GM23338 (cell line): Measurements from ENCODE around the gene SMPD4. TPM values are rescaled to one million over a fixed set of nuclear protein-coding genes. Genes with fewer than 3 reads are reported as not detected.
"Not testable (repeated sequence)": the region's sequence is repeated elsewhere in the genome, so short reads cannot be mapped to it uniquely, and the experiment has no call there.

Source experiments
- ATAC-seq: fragments of 200-7000 bp; cut with Tn5 transposase; 3 replicates; pipeline ENCODE4 v1.9.1; 2020
- DNase-seq: peaks from one replicate; pipeline ENCODE4 v3.0.0-alpha.2; 2015; ENCODE audit warnings: low spot score
- H2AFZ ChIP-seq: fragments of 200-600 bp; sonication (generic); 2 replicates; pipeline ENCODE4 v1.8.0; 2016; ENCODE audit warnings: antibody characterized with exemption, mild to moderate bottlenecking, moderate library complexity
- H3F3A ChIP-seq: fragments of 200-600 bp; sonication (generic); replicated peaks from 2 replicates; pipeline ENCODE4 v1.8.0; 2017; ENCODE audit warnings: antibody characterized with exemption, mixed run types, low read depth
- H3K27ac ChIP-seq: fragments of 200-600 bp; sonication (generic); 2 replicates; pipeline ENCODE4 v1.6.1; 2016; ENCODE audit warnings: low read depth
- H3K27me3 ChIP-seq: fragments of 200-600 bp; sonication (generic); 2 replicates; pipeline ENCODE4 v1.8.0; 2016; ENCODE audit warnings: mild to moderate bottlenecking, mixed run types, moderate library complexity; ENCODE audit not compliant: insufficient read depth
- H3K36me3 ChIP-seq: fragments of 200-600 bp; sonication (generic); 2 replicates; pipeline ENCODE4 v1.8.0; 2016; ENCODE audit warnings: mild to moderate bottlenecking; ENCODE audit not compliant: insufficient read depth
- H3K4me1 ChIP-seq: fragments of 200-600 bp; sonication (generic); 2 replicates; pipeline ENCODE4 v1.8.0; 2016; ENCODE audit warnings: mild to moderate bottlenecking, moderate library complexity; ENCODE audit not compliant: insufficient read depth
- H3K4me2 ChIP-seq: fragments of 200-600 bp; sonication (generic); 2 replicates; pipeline ENCODE4 v1.7.1; 2017; ENCODE audit warnings: mixed run types
- H3K4me3 ChIP-seq: fragments of 200-600 bp; sonication (generic); 2 replicates; pipeline ENCODE4 v1.6.1; 2016; ENCODE audit warnings: mixed run types
- H3K79me2 ChIP-seq: fragments of 200-600 bp; sonication (generic); replicated peaks from 2 replicates; pipeline ENCODE4 v1.8.0; 2017; ENCODE audit warnings: mild to moderate bottlenecking; ENCODE audit not compliant: insufficient read depth
- H3K9me2 ChIP-seq: fragments of 200-600 bp; sonication (generic); 2 replicates; pipeline ENCODE4 v1.8.0; 2017; ENCODE audit not compliant: insufficient read depth
- H4K20me1 ChIP-seq: fragments of 200-600 bp; sonication (generic); replicated peaks from 2 replicates; pipeline ENCODE4 v1.8.0; 2017; ENCODE audit warnings: mild to moderate bottlenecking; ENCODE audit not compliant: insufficient read depth
- H3K27ac Mint-ChIP-seq: 2 replicates; pipeline ENCODE4 v1.8.0; 2020; ENCODE audit warnings: inconsistent platforms, mild to moderate bottlenecking, moderate library complexity, mixed read lengths
- H3K27me3 Mint-ChIP-seq: 3 replicates; pipeline ENCODE4 v1.8.0; 2022; ENCODE audit warnings: low read depth, mild to moderate bottlenecking, moderate library complexity, mixed read lengths, inconsistent platforms; ENCODE audit not compliant: insufficient read depth, poor library complexity
- H3K36me3 Mint-ChIP-seq: 3 replicates; pipeline ENCODE4 v1.8.0; 2021; ENCODE audit warnings: low read depth, mild to moderate bottlenecking, inconsistent platforms, moderate library complexity, mixed read lengths
- H3K4me1 Mint-ChIP-seq: 3 replicates; pipeline ENCODE4 v1.8.0; 2020; ENCODE audit warnings: mild to moderate bottlenecking, inconsistent platforms, mixed read lengths
- H3K4me3 Mint-ChIP-seq: 3 replicates; pipeline ENCODE4 v1.8.0; 2021; ENCODE audit warnings: moderate library complexity, mild to moderate bottlenecking, inconsistent platforms, mixed read lengths
- H3K9me3 Mint-ChIP-seq: 3 replicates; pipeline ENCODE4 v1.8.0; 2020; ENCODE audit warnings: moderate library complexity, mild to moderate bottlenecking, inconsistent platforms, mixed read lengths
- CREB1 ChIP-seq: fragments of 250-450 bp; sonication (Bioruptor Pico); IDR thresholded peaks from 2 replicates; pipeline ENCODE4 v1.5.0; 2020; ENCODE audit warnings: low read depth, mild to moderate bottlenecking, moderate library complexity
- EZH2 ChIP-seq: fragments of 200-600 bp; sonication (generic); IDR thresholded peaks from one replicate; pipeline ENCODE4 v1.8.0; 2017; ENCODE audit warnings: antibody characterized with exemption, mild to moderate bottlenecking, low read depth; ENCODE audit not compliant: unreplicated experiment
- EZH2phosphoT487 ChIP-seq: fragments of 200-600 bp; sonication (generic); IDR thresholded peaks from one replicate; pipeline ENCODE4 v1.8.1; 2018; ENCODE audit warnings: antibody characterized with exemption; ENCODE audit not compliant: unreplicated experiment
- NANOG ChIP-seq: IDR thresholded peaks from 2 replicates; pipeline ENCODE4 v1.6.1; 2016; ENCODE audit warnings: antibody characterized with exemption, borderline replicate concordance
- POLR2AphosphoS5 ChIP-seq: IDR thresholded peaks from 2 replicates; pipeline ENCODE4 v1.6.1; 2016; ENCODE audit warnings: antibody characterized with exemption, low read depth
- ZNF114 ChIP-seq: fragments of 250-450 bp; sonication (Bioruptor Pico); IDR thresholded peaks from 2 replicates; pipeline ENCODE4 v1.5.0; 2020; ENCODE audit warnings: mild to moderate bottlenecking, moderate library complexity
- ZNF331 ChIP-seq: fragments of 250-450 bp; sonication (Bioruptor Pico); IDR thresholded peaks from 2 replicates; pipeline ENCODE4 v1.5.0; 2020; ENCODE audit warnings: low read depth, mild to moderate bottlenecking, moderate library complexity
- ZNF462 ChIP-seq: fragments of 250-450 bp; sonication (Bioruptor Pico); IDR thresholded peaks from 2 replicates; pipeline ENCODE4 v1.5.0; 2020; ENCODE audit warnings: mild to moderate bottlenecking, moderate library complexity
- polyA plus RNA-seq: library from polyadenylated mRNA; unstranded; fragments of >200 nt; fragmentation: Nextera tagmentation; extraction: Ambion mirVana; gene quantifications from 2 replicates; pipeline ENCODE4 v1.2.1, GENCODE V29; 2016
- total RNA-seq: library from RNA; depleted of rRNA; stranded (reverse); fragments of >200 nt; shearing (Covaris generic); gene quantifications from 2 replicates; pipeline ENCODE4 v1.2.3, GENCODE V29; 2014
- TF ChIP-seq, protein P1 (sequence below): IDR thresholded peaks from 2 replicates; pipeline ENCODE4 v1.6.1; 2016; ENCODE audit warnings: antibody characterized with exemption
- TF ChIP-seq, protein P2 (sequence below): IDR thresholded peaks from one replicate; pipeline ENCODE4 v1.6.1; 2018; ENCODE audit warnings: antibody characterized with exemption; ENCODE audit not compliant: unreplicated experiment
- TF ChIP-seq, protein P3 (sequence below), 2 experiments: fragments of 200-600 bp in 1 of 2; sonication (generic) in 1 of 2; conservative IDR thresholded peaks; 2 replicates each; pipeline versions ENCODE4 v1.5.1 to v1.6.1; 2016 to 2017; ENCODE audit warnings: antibody characterized with exemption in 2 of 2, low read depth in 2 of 2, mild to moderate bottlenecking in 2 of 2, moderate library complexity in 1 of 2

Gene SMPD4
- total and polyA plus RNA-seq, 2 experiments from 2014 or later, result 44.2 to 98.6 TPM

DNA sequence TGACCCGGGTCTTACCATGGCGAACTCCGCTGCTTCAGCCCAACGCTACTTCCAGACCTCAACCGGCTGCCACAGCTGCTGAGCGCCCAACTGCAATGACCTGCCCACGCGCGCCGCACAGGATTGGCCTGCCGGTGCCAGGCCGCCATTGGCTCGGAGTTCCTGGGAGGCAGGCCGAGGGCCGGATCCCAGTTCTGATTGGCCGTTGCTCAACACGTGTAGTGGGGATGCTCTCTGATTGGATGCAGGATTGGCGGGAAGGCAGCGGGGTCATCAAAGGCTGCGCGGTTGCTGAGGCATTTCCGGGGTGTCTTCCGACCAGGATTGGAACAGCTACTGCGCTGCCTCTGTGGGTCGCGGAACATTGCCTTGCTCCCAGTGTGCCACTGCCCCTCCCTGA, 16.9 kb upstream of the SMPD4 start, which contains the start of gene TUBA3E (continued):
- TF ChIP-seq ZNF462, result no peak
- no peak for TF ChIP-seq ZNF114
- TF ChIP-seq CREB1 (CRISPR knock-in tag), result no peak
- no peak for TF ChIP-seq EZH2phosphoT487
- TF ChIP-seq NANOG, result no peak
- no peak for TF ChIP-seq ZNF331 (CRISPR knock-in tag)
- TF ChIP-seq EZH2, result no peak
- TF ChIP-seq POLR2AphosphoS5, result no peak
- TF ChIP-seq, protein P1, sequence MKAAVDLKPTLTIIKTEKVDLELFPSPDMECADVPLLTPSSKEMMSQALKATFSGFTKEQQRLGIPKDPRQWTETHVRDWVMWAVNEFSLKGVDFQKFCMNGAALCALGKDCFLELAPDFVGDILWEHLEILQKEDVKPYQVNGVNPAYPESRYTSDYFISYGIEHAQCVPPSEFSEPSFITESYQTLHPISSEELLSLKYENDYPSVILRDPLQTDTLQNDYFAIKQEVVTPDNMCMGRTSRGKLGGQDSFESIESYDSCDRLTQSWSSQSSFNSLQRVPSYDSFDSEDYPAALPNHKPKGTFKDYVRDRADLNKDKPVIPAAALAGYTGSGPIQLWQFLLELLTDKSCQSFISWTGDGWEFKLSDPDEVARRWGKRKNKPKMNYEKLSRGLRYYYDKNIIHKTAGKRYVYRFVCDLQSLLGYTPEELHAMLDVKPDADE, result no peak
- TF ChIP-seq, protein P2, sequence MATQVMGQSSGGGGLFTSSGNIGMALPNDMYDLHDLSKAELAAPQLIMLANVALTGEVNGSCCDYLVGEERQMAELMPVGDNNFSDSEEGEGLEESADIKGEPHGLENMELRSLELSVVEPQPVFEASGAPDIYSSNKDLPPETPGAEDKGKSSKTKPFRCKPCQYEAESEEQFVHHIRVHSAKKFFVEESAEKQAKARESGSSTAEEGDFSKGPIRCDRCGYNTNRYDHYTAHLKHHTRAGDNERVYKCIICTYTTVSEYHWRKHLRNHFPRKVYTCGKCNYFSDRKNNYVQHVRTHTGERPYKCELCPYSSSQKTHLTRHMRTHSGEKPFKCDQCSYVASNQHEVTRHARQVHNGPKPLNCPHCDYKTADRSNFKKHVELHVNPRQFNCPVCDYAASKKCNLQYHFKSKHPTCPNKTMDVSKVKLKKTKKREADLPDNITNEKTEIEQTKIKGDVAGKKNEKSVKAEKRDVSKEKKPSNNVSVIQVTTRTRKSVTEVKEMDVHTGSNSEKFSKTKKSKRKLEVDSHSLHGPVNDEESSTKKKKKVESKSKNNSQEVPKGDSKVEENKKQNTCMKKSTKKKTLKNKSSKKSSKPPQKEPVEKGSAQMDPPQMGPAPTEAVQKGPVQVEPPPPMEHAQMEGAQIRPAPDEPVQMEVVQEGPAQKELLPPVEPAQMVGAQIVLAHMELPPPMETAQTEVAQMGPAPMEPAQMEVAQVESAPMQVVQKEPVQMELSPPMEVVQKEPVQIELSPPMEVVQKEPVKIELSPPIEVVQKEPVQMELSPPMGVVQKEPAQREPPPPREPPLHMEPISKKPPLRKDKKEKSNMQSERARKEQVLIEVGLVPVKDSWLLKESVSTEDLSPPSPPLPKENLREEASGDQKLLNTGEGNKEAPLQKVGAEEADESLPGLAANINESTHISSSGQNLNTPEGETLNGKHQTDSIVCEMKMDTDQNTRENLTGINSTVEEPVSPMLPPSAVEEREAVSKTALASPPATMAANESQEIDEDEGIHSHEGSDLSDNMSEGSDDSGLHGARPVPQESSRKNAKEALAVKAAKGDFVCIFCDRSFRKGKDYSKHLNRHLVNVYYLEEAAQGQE, result no peak
- TF ChIP-seq, protein P3, sequence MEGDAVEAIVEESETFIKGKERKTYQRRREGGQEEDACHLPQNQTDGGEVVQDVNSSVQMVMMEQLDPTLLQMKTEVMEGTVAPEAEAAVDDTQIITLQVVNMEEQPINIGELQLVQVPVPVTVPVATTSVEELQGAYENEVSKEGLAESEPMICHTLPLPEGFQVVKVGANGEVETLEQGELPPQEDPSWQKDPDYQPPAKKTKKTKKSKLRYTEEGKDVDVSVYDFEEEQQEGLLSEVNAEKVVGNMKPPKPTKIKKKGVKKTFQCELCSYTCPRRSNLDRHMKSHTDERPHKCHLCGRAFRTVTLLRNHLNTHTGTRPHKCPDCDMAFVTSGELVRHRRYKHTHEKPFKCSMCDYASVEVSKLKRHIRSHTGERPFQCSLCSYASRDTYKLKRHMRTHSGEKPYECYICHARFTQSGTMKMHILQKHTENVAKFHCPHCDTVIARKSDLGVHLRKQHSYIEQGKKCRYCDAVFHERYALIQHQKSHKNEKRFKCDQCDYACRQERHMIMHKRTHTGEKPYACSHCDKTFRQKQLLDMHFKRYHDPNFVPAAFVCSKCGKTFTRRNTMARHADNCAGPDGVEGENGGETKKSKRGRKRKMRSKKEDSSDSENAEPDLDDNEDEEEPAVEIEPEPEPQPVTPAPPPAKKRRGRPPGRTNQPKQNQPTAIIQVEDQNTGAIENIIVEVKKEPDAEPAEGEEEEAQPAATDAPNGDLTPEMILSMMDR (conservative IDR thresholded peaks at IDR 0.05; ENCODE audit: low read depth in 2 of 2), result no peak

- H3F3A ChIP-seq, H3K4me3 ChIP-seq, H3K36me3 ChIP-seq, H3K79me2 ChIP-seq, H3K4me3 Mint-ChIP-seq, H3K9me2 ChIP-seq, H3K27me3 ChIP-seq, H2AFZ ChIP-seq, H3K4me1 ChIP-seq, ATAC-seq, H3K27me3 Mint-ChIP-seq, H3K4me2 ChIP-seq, H4K20me1 ChIP-seq, H3K27ac Mint-ChIP-seq, H3K36me3 Mint-ChIP-seq, H3K9me3 Mint-ChIP-seq, H3K4me1 Mint-ChIP-seq, DNase-seq, H3K27ac ChIP-seq: not testable (repeated sequence)
Measured at GRCh38 chr2:130196052-130196451, 14.7 kb upstream of the SMPD4 start.
